Activated naive CD4-positive, alpha-beta T cell treated with anti-CD3 and anti-CD28 coated beads, Interleukin-2, amount 50 U/mL, for 24 hours (primary cell): Measurements from ENCODE around the gene ZFYVE19.
"Not testable (repeated sequence)": the region's sequence is repeated elsewhere in the genome, so short reads cannot be mapped to it uniquely, and the experiment has no call there.

Experiments
- H3K27ac Mint-ChIP-seq: one replicate; pipeline ENCODE4 v1.8.0; 2021; ENCODE audit warnings: mild to moderate bottlenecking, mixed read lengths
- H3K27me3 Mint-ChIP-seq: one replicate; pipeline ENCODE4 v1.8.0; 2021; ENCODE audit warnings: mixed read lengths
- H3K36me3 Mint-ChIP-seq: one replicate; pipeline ENCODE4 v1.8.0; 2021; ENCODE audit warnings: mixed read lengths
- H3K4me1 Mint-ChIP-seq: one replicate; pipeline ENCODE4 v1.8.0; 2021; ENCODE audit warnings: mixed read lengths
- H3K4me3 Mint-ChIP-seq: one replicate; pipeline ENCODE4 v1.8.0; 2021; ENCODE audit warnings: mild to moderate bottlenecking, mixed read lengths
- H3K9me3 Mint-ChIP-seq: one replicate; pipeline ENCODE4 v1.8.0; 2021; ENCODE audit warnings: mixed read lengths

The ZFYVE19 gene

DNA sequence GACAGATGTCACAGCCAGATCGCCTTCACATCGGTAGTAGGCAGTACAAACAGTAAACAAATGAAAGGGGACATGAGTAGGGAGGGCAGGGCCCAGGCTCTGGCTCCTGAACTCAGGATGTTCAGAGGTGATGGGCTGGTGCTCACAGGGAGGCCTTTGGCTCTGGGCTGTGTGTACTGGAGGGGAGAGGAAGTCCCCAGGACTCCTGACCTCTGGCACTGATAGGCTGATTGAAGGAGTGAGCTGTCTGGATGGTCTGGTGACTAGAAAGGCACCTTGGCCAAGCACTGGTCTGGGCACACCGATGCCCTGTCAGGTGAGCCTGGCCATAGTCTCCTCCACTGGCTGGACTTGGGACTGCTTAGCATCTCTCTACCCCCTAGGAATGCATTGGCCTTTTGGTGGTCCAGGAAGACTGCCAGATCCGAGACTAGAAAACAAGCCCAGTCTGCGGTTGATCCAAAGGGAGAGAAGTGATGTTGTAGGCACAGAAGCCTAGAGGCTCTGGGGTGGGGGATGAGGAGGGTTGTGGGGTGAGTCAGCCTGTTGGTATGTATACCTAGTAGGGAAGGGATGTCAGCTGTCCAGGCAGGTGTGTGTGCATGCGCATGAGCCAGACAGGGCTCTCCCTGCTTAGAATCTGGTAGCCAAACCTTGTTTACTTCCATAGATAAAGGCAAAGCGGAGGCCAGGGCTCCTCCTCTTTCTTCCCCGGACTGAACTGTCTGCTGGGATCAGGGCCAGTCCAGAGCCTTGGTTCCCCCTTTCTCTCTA lies 38.8 kb downstream of the ZFYVE19 start:
- Mint-ChIP-seq H3K4me3 (peak overlapping the region; percentile 23), H3K36me3 (no peaks in the 10 kb centered on the region), H3K4me1 (peaks cover 20% of the 10 kb centered on the region), H3K27me3 (peaks cover 3% of the 10 kb centered on the region), H3K27ac (no peak overlapping the region), H3K9me3 (no peaks in the 10 kb centered on the region)

GRCh38 chr15:40846841-40847222 lies 39.9 kb downstream of the ZFYVE19 start:
- Mint-ChIP-seq H3K27ac (no peak overlapping the region), H3K27me3 (peaks cover 3% of the 10 kb centered on the region), H3K4me1 (peaks cover 20% of the 10 kb centered on the region), H3K4me3 (no peak overlapping the region), H3K9me3 (no peaks in the 10 kb centered on the region), H3K36me3 (no peaks in the 10 kb centered on the region)

GRCh38 chr15:40847223-40847961 lies 40.5 kb downstream of the ZFYVE19 start:
- Mint-ChIP-seq H3K27ac (no peak overlapping the region), H3K27me3 (peaks cover 3% of the 10 kb centered on the region), H3K36me3 (no peaks in the 10 kb centered on the region), H3K4me3 (no peak overlapping the region), H3K9me3 (no peaks in the 10 kb centered on the region), H3K4me1 (peaks cover 20% of the 10 kb centered on the region)

DNA sequence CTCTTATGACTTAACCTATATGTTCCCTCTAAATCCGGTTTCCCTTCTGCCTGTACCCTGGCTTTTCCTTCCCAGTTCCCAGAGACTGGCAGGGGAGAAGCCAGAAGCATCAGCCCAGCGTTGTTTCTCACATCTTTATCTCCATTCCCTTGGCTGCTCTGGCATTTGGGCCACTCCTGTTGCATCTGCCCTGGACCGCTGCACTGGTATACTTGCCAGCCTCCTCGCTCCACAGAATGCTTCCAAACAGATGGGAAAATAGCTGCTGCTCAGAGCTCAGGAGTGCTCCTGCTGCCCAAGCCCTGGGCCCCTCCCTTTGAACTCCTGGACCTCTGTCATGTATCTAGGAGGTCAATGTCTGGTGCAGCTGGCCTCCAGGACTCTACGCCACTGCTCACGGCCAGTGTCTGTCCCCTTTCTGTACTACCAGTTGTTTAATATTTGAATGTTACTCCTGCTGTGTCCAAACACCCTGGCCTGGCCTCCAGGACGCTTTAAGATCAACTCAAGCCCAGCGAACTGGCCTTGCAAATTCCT lies 43.8 kb downstream of the ZFYVE19 start:
- no peaks in the 10 kb centered on the region for H3K27me3 Mint-ChIP-seq
- H3K36me3 Mint-ChIP-seq = no peaks in the 10 kb centered on the region
- H3K9me3 Mint-ChIP-seq = no peaks in the 10 kb centered on the region
- H3K27ac Mint-ChIP-seq = no peak overlapping the region
- H3K4me1 Mint-ChIP-seq = peaks cover 15% of the 10 kb centered on the region
- H3K4me3 Mint-ChIP-seq = no peak overlapping the region

- Mint-ChIP-seq H3K9me3 (no peaks in the 10 kb centered on the region), H3K27ac (no peak overlapping the region), H3K36me3 (no peaks in the 10 kb centered on the region), H3K27me3 (no peaks in the 10 kb centered on the region), H3K4me1 (peaks cover 7% of the 10 kb centered on the region), H3K4me3 (no peak overlapping the region)
These were observed 45.6 kb downstream of the ZFYVE19 start for GRCh38 chr15:40852529-40852928.

- Mint-ChIP-seq H3K36me3 (no peaks in the 10 kb centered on the region), H3K27me3 (no peaks in the 10 kb centered on the region), H3K4me3 (no peak overlapping the region), H3K4me1 (no peaks in the 10 kb centered on the region), H3K9me3 (no peaks in the 10 kb centered on the region), H3K27ac (no peak overlapping the region)
These were observed 46.5 kb downstream of the ZFYVE19 start for GRCh38 chr15:40853241-40853890.

GRCh38 chr15:40854161-40854560 lies 47.3 kb downstream of the ZFYVE19 start:
- Mint-ChIP-seq H3K4me1 (peaks cover 3% of the 10 kb centered on the region), H3K9me3 (no peaks in the 10 kb centered on the region), H3K4me3 (no peak overlapping the region), H3K27me3 (no peaks in the 10 kb centered on the region), H3K27ac (no peak overlapping the region), H3K36me3 (no peaks in the 10 kb centered on the region)

DNA sequence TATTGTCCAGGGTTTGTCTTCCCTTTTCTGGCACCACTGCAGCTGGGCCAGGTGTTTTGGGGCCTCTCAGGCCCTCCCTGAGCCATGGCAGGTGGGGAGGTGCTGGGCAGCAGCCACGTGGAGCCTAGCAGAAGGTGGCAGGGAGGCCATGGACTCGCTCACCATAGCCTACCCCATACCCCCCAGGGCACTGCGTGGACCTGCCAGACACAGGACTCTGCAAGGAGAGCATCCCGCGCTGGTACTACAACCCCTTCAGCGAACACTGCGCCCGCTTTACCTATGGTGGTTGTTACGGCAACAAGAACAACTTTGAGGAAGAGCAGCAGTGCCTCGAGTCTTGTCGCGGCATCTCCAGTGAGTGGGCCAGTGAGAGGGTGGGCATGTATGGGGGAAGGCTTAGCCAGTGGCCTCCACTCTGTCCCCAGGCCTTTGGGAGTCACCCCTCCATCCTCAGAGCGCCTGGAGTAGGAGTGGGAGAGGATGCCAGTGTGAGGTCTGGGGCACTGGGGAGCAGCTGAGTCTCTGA lies 48.9 kb downstream of the ZFYVE19 start:
- Mint-ChIP-seq H3K36me3 (no peaks in the 10 kb centered on the region), H3K9me3 (no peaks in the 10 kb centered on the region), H3K4me1 (peaks cover 6% of the 10 kb centered on the region), H3K27me3 (no peaks in the 10 kb centered on the region), H3K27ac (no peak overlapping the region), H3K4me3 (no peak overlapping the region)

GRCh38 chr15:40856746-40857145 lies 49.9 kb downstream of the ZFYVE19 start:
- Mint-ChIP-seq H3K27me3 (no peaks in the 10 kb centered on the region), H3K36me3 (no peaks in the 10 kb centered on the region), H3K4me3 (no peak overlapping the region), H3K4me1 (peaks cover 6% of the 10 kb centered on the region), H3K9me3 (no peaks in the 10 kb centered on the region), H3K27ac (no peak overlapping the region)

DNA sequence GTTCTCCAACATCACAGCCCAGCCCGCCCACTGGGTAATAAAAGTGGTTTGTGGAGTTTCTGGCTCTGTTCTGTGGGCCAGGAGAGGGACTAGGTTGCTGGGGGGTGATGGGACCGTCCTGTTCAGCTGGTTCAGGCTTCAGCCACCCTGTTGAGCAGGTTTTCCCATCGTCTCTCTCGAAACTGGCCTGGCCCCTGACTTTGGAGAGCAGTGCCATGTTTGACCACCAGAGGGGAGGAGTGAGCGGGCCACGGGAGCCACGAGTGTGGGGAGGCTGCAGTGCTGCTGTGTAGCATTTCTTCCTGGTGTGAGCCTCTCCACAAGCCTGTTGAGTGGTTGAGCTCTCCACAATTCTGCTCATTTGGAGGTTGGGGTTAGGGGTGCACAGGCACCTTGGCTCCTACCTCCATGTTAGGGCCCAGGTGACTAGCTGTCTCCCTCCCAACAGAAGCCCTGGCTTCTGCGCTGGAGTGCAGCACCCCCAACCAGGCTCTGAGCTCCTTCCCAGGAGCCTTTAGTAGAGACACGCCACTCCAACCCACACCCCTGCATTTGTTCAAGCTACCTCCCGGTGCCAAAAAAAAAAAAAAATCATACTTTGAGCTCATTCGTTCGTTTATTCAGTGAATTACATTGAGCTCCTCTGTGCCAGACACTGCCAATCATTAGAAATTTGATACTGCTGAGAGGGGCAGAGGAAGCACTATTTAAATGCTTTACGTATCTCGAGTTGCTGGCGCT lies 50.9 kb downstream of the ZFYVE19 start:
- no peak overlapping the region for H3K27ac Mint-ChIP-seq
- H3K4me3 Mint-ChIP-seq = no peak overlapping the region
- H3K4me1 Mint-ChIP-seq = peaks cover 6% of the 10 kb centered on the region
- no peaks in the 10 kb centered on the region for H3K27me3 Mint-ChIP-seq
- no peaks in the 10 kb centered on the region for H3K36me3 Mint-ChIP-seq
- H3K9me3 Mint-ChIP-seq = no peaks in the 10 kb centered on the region

DNA sequence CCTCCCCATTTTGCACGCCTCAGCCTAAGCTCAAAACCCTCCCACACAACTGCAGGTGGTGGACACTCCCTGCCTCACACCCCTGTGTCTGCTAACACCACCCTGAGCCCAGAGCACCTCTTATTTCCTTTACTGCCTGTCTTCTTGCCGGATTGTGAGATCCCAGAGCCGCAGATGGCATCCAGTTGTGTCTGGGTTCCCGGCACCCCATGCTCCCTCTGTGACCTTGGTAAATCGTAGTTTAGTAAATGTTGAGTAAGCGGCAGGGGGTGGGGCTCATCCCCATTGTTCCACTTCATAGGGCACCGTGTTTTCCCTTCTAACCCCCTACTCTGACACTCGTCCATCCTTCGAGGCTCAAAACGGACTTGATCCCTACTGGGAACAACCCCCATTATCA lies 51.8 kb downstream of the ZFYVE19 start:
- H3K4me3 Mint-ChIP-seq = no peak overlapping the region
- H3K9me3 Mint-ChIP-seq = no peaks in the 10 kb centered on the region
- peaks cover 6% of the 10 kb centered on the region for H3K4me1 Mint-ChIP-seq

DNA sequence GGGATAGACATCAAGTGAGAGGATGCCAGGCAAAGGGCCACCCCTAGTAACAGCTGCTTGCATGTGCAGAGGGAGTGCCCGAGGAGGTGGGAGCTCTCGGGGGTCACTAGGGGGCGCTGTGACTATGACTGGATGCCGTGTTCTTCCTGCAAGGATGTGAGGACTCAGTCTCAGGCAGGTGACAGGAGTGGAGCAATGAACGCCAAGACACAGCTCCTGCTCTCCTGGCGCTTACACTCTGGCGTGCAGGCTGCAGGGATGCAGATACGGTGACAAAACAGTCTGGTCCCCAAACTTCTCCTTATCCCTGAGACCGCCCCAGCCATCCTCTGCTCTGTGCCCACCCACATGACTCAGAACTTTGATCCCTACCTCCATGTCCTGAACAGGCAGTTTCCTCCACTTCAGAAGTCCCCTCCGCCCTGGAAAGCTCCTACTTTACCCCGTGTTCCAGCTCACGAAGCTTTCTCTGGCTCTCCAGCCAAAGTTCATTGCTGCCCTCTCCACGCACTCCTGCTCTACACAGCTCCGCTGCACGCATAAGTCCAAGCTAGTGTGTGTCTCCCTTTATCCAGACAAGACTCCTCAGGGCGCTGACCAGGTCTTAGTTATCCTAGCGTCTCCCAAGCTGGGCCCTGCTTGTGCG lies 52.4 kb downstream of the ZFYVE19 start:
- no peak overlapping the region for H3K27ac Mint-ChIP-seq
- no peaks in the 10 kb centered on the region for H3K27me3 Mint-ChIP-seq
- no peak overlapping the region for H3K4me3 Mint-ChIP-seq
- H3K4me1 Mint-ChIP-seq = peaks cover 6% of the 10 kb centered on the region
- H3K9me3 Mint-ChIP-seq = no peaks in the 10 kb centered on the region
- H3K36me3 Mint-ChIP-seq = no peaks in the 10 kb centered on the region

More for the DNA sequence above, 51.8 kb downstream of the ZFYVE19 start:
- H3K36me3 Mint-ChIP-seq = no peaks in the 10 kb centered on the region
- H3K27me3 Mint-ChIP-seq = no peaks in the 10 kb centered on the region
- no peak overlapping the region for H3K27ac Mint-ChIP-seq

- not testable (repeated sequence) for H3K4me3 Mint-ChIP-seq, H3K9me3 Mint-ChIP-seq, H3K36me3 Mint-ChIP-seq, H3K4me1 Mint-ChIP-seq, H3K27ac Mint-ChIP-seq, H3K27me3 Mint-ChIP-seq
These were observed 54.3 kb downstream of the ZFYVE19 start for GRCh38 chr15:40861147-40861546.

DNA sequence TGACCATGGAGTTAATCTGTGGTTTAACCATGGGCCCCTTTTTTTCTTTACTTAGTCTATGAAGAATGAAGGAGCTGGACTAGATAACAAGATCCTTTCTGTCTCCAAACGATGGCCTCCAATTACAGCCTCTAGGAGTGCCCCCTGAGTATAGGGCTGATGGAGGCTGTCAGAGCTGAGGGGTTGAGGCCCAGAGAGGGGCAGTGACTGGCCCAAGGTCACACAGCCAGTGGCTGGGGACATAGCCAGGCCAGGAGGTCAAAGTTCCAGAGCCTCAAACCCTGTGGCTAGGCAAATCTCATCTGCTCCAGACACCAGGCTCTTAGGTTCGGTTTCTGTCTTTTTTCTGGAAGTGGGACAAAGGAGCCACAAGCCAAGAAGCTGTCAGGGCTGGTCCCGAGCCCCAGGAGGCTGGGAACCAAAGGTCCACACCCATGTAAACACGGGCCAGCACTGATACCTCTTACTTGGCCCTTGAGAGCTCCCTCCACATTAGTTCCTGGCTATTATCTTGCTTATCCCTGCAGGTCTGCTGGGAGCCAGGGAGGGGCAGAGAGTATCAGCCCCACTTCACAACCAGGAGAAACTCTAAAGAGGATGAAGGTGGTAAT lies 56.9 kb downstream of the ZFYVE19 start:
- Mint-ChIP-seq H3K4me3 (no peak overlapping the region), H3K4me1 (peaks cover 6% of the 10 kb centered on the region), H3K36me3 (no peaks in the 10 kb centered on the region), H3K27ac (no peak overlapping the region), H3K9me3 (no peaks in the 10 kb centered on the region), H3K27me3 (no peaks in the 10 kb centered on the region)
